ENCODE measurements around the gene TTC22.
A peak's percentile ranks its signal among the peaks of the same experiment; 100 is the strongest.

TTC22 gene

DNA sequence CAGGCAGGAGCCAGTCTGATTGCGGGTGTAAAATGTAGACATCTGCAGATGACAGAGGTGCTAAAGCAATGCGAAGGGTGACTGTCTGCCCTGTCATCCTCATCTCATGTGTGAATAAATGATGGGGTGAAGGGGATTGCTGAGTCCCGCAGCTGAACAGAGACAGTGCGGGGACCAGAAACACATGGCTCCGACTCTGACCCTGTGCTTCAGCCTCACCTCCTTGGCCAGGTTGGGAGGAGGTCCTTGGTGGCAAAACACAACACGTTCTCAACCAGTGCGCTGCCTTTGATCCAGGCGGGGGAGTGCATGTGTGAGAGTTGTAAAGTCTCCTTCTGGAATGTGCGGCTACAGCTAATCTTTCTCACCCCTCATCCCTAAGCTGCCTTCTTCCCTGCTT is 32.0 kb upstream of the TTC22 start:
- no peak for DNase-seq

DNA sequence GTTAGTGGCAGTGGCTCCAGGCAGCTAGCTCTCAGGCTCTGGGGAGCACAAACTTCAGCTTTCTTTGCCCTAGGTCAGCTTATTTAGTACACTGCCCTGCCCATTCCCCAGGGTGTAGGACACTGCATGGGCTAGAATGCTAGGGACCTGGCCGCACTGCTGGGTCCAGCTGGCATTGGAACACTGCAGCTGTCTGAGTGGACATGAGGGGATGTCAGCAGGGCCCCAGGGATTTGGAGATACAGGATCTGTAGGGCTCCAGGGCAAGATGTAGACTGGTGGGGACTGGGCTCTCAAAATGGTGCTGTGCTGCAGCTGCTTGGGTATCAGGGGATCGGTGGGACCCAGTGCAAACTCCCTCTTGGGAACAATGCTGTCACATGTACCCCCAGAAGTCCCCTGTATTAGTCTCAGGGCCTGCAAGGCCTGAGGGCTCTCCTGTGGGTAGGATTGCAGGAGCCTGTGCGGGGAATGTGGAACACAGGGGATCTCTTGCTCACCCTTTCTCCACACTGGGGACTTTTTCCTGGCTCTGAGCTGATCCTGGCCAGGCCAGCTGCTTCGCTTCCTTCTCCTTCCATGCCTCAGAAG is 25.2 kb upstream of the TTC22 start:
- DNase-seq: no peak

DNA sequence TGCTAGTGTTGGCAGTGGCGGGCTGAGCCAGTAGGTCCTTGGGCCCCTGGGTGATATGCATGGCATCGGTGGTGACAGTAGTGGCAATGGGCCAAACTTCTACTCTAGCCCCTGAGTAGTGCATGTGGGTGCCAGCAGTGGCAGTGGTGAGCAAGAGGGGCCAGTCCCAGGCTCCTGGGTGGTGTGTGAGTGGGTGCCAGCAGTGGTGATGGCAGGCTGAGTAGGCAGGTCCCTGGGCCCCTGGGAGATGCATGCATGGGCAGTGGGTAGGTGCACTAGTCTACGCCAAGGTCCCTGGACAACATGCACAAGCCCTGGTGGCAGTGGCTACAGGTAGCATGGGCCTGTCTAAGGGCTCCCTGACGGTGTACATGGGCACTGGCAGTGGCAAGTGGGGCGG is 24.6 kb upstream of the TTC22 start:
- DNase-seq: no peak

DNA sequence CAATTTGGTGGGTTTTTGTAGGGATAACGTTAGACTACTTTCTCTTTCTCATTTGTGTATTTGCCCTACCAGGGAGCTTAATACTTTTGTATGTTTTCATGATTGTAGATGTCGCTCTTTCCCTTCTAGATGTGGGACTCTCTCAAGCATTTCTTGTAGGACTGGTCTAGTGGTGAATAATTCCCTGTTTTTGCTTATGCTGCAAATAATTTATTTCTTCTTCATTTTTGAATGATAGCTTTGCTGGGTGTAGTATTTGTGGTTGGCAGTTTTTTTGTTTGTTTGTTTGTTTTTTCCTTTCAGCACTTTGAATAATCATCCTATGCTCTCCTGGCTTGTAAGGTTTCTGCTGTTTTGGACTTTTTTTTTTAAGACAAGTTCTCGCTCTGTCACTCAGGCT is 22.5 kb upstream of the TTC22 start:
- DNase-seq: no peak

DNA sequence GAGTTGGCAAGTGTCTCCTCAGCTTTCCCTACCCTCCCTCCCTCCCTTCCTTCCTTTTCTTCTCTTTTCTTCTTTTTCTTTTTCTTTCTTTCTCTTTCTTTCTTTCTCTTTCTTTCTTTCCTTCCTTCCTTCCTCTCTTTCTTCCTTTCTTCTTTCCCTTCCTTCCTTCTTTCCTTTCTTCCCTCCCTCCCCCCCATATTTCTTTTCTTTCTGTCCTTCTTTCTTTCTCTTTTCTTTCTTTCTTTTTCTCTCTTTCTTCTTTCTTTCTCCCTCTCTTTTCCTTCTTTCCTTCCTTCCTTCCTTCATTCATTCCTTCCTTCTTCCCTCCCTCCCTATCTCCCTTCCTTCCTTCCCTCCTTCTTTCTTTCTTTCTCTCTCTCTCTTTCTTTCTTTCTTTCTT is 18.6 kb upstream of the TTC22 start:
- no peak for DNase-seq

DNA sequence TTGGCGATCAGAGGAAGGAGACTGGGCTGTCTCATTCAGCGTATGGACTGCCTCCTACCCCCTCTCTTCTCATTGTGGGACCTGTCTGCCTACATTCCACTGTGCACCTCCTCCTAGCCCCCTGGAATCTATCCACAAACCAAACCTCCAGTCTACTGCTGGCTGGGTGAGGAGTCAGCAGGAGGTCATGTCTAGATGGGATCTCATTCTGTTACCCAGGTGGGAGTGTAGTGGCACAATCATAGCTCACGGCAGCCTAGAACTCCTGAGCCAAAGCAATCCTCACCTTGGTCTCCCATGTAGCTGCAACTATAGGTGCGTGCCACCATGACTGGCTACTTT is 18.0 kb upstream of the TTC22 start:
- no peak for DNase-seq

DNA sequence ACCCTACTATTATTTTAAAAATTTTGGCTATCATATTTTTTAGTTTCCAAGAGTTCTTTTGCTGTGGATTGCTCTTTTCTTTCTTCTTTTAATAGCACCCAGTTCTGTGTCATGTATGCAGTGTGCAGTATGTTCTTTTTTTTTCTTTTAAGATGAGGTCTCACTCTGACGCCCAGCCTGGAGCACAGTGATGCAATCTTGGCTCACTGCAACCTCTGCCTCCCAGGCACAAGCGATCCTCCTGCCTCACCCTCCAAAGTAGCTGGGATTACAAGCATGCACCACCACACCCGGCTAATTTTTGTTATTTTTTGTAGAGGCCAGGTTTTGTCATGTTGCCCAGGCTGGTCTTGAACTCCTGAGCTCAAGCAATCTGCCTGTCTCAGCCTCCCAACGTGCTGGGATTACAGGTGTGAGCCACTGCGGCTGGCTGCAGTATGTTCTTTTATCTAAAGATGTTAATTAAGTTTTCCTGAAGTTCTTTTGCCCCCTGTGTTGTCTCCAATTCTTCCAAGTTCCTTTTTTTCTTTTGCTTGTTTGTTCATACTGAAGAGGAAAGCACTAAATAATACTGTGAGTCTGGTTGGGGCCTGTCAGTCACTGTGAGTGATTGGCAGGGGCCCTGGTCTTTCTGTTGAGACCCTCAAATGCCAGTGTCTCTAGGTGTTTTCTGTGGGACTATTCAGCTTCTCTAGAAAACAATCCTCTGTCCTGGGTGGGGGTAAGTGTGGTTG is 17.5 kb upstream of the TTC22 start:
- DNase-seq: no peak

DNA sequence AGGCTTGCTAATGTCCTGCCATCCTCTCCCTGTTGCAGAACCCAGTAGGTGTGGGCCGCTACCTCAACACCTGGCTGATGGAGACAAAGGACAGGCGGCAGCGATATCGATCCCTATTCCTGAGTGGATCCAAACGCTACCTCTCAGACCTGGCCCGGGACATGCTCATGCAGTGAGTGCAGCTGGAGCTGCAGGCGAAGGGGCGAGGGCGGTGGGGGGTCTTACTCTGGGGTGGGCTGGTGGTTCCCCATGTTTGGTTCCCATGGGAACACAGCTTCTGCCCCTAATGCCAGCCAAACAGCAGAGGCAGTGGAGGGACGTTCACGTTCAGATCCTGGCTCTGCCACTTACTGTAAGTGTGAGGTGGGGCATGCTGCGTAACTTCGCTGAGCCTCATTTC is 15.8 kb upstream of the TTC22 start:
- no peak for DNase-seq

DNA sequence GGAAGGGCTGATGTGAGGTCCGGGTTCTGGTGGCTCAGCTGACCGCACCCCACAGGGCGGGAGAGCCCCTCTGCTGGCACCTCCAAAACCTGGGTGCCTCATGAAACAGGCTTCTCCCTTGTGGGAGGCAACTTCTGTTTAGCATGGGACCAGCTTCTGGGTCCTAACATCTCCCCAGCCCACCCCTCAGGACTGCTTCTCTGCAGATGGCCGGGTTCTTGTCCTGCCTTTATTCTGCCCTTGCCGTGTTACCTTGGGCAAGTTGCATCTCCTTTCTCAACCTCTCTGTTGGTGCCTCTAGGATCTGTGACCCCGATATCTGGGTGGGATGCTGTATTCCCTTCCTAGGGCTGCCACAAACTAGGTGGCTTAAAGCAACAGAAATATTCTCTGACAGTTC is 15.0 kb upstream of the TTC22 start:
- DNase-seq: no peak

DNA sequence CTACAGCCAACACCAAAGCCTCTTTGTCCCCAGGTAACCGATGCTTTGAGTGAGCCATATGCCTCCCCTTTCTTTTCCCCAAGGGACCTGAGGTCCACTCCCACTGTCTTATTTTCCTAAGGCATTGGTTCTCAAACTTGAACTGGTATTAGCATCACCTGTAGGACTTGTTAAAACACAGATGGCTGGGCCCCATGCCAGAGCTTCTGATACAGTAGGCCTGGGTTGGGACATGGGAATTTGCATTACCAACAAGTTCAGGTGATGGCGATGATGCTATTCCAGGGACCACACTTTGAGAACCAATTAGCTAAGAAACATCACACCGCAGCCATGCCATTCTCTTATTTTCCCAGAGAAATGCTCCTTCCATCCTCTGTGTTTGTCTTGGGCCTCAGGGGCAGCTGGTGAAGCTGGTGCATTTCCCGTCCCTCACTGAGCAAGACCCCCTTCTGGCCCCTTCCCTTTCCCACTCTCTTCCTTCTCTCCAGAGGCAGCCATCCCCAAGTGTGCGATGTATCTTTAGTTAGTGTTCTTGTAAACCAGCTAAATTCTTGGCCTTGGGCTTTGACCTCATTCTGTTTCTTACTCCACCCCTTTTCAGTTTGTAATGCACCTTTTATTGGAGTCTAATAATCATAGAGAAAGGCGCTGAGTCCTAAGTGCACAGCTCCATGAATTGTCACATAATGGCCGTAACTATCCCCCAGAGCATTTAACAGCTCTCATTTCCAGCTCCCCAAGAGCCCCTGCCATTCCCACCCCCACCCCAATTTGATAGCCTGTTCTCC is 14.2 kb upstream of the TTC22 start:
- no peak for DNase-seq

DNA sequence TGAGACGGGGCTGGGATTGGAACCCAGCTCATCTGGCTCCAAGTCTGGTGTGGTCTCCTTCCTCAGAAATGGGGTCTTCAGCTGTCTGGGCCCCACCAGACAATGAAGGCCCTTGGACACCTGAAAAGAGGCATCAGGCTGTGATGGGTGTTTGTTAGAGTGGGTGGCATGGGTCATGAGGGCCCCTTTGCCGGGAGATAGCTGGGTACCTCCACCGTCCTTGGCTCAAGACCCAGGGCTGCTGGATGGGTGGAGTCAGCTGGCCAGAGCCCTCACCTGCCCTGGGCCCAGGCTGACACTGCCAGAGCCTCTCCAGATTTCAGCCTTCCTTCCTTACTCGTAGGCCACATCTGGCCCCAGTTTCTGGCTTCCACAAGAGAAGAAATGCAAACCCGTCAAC is 13.4 kb upstream of the TTC22 start:
- DNase-seq: no peak

DNA sequence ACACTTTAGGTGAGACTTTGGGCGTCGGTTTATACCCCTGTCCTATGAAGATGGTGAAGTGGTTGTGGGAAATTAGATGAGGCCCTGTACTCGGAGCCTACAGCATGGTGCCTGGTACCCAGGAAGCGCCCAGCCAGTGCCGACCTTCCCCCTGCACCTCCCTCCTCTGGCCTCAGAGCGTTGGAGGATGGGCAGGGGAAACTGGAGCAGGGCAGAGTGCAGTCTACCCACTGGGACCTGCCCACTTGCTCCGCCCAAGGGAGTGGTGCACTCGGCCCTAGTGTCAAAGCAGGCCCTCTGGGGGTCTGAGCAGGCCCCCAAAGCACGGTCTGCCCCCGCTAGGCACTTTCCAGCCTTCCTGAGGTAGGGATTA is 13.0 kb upstream of the TTC22 start:
- no peak for DNase-seq

DNA sequence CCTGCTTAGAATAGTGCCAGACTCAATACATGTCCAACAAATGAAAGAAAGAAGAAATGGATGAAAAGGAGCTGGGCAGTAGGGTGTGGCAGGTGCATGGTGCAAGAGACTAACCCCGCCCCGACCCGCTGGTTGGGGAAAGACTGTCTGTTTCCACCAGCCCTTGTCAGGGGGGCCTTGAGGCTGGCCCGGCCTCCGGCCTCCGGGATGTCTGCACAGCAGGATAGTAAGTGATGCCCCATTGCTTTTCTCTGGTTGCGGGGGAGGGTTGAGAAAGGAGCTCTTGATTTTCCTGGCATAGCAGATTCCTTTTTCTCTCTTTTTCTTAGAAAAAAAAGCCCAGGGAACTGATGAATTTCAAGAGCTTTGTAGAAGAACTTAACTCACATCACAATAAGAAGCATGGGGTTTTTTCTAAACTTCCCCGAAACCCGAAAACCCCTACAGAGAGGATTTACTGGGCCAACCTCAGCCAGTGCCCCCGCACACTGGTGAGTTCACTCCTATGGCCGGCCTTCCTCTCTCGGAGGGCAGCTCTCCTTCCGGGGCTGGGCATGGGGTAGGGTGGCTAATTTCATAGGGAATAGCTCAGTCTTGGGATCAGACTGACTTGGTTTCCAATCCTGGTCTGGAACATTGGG is 12.5 kb upstream of the TTC22 start:
- no peak for DNase-seq

DNA sequence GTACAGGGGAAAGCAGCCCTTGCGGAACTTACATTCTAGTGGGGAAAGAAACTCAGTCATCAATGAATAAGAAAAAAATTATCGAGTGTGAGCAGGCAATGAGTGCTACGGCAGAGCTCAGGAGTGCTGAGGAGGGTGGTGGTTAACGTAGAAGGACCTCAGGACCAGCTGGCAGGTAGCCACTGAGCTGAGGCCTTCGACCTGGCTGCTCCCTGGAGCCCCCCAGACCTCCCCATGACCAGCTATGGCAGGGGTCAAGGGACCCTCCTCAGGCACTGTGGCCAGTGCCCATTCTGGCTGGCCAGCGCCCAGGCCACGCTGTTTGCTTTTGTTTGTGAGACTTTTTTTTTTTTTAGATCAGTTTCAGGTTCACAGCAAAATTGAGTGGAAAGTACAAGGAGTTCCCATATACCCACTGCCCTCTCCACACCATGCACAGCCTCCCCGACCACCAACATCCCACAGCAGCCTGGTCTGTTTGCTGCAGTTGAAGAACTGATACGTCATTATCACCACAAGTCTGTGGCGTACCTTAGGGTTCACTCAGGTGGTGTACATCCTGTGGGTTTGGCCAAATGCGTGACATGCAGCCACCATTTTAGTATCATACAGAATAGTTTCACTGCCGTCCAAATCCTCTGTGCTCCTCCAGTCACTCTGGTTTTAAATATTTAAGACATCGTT is 11.8 kb upstream of the TTC22 start:
- DNase-seq: no peak

DNA sequence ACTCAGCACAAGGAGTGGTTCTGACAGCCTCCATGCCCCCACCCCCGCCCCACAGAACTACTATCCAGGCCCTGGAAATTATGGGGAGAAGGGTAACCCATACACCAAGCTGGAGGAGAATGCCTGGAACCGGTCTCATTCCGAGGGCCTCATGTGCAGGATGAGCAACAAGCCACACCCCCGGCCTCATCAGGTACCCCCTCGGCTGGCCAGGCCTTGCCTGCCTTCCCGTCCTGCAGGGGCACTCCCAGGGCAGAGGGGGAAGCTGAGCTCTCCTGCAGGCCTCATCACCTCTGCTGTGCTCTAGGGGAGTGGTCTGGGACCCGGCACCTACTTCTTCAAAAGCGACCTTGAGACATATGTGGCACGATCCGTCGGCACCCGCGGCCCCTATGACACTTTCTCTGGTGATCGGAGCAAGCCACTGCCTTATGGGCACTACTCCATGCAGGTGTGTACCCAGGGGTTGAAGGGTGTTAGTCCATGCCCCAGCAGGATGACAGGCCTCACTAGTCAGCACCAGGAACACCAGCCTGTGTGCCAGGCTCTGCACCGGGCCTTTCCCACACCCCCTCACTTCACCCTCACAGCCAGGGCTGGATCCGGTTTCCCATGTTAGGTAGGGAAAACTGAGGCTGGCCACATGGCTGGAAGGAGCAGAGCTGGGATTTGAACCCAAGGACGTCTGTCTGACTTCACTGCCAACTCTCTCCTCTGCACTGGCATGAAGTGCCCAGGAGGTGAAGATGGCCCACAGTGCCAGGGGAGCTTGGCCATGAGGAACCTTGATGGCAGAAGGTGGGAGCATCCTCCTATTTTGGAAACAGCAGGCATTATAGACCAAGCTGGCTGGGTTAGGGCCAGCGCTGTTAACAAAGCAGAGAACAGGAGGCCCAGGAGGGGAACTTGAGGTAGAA is 10.9 kb upstream of the TTC22 start:
- no peak for DNase-seq

DNA sequence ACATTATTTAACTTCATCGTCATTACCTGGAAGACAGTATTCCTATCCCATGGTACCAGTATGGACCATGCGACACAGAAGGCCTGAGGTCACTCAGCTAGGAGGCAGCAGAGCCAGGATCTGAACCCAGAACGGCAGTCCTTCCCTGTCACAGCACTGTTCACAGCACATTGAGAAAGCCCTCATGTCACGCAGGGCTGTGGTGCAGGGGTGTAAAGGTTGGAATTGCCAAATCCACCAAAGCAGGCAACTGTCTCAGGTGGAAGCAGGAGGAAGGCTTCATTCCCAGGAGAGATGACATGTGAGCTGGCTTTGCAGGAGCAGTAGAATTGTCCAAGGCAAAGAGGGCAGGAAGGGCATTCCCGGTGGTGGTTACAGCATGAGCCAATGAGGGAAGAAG is 9.9 kb upstream of the TTC22 start:
- DNase-seq: no peak

DNA sequence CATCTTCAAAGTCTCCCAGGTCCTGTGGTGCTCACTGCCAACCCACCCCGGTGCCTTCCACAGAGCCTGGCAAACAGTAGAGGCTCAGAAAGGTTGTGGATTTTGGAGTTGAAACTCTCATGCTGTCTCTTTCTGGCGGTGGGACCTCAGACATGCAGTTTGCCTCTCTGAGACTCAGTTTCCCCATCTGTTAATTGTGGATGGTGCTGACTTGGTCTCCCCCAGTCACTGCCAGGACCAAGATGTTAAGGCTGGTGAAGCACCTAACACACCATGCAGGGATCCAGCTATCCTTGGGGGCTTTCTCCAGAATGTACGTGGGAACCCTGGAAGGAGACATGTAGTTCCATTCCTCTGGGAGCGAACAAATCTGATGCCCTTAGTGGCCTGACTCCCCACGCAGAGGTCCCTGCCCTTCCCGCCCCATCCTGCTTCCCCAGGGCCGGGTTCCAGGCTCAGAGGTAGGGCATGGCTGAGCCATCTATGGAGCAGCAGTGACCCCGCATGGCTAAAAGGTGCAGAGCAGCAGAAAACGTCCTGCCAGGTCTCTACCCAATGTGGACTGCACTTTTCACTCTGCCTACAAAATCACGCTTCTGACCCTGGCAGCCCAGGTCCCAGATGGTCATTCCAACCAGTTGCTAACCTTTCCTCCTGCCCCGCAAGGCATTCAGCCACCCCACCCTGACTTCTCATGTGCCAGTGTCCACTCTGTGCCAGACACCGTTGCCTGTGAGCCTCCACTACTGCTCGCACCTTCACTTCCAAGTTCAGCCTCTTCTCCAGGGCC is 9.2 kb upstream of the TTC22 start:
- peak; percentile 51 for DNase-seq

DNA sequence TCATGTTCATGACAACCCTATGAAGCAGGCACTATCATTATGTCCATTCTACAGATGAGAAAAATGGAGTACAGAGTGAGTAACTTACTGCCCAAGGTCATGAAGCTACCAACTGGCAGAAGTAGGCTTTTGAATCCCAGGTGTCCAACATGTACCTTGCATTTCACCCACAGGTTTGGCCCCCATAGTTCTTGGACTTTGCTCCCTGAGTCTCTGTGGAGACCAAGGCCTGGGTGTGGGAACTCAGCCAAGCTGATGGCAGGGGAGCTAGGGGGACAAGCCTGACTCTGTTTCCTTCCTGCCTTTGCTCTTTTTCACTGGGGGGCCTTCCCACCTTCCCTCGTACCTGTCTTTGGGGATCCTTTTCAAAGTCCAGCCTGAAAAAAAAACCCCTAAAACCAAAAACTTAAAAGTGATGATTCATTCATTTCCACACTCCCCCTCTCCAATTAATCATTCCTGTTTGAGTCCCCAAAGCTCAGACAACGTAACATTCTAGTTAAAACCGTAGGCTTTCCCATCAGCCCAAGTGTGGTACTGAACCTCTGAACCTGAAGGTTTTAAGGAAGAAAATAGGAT is 8.5 kb upstream of the TTC22 start:
- DNase-seq: no peak

DNA sequence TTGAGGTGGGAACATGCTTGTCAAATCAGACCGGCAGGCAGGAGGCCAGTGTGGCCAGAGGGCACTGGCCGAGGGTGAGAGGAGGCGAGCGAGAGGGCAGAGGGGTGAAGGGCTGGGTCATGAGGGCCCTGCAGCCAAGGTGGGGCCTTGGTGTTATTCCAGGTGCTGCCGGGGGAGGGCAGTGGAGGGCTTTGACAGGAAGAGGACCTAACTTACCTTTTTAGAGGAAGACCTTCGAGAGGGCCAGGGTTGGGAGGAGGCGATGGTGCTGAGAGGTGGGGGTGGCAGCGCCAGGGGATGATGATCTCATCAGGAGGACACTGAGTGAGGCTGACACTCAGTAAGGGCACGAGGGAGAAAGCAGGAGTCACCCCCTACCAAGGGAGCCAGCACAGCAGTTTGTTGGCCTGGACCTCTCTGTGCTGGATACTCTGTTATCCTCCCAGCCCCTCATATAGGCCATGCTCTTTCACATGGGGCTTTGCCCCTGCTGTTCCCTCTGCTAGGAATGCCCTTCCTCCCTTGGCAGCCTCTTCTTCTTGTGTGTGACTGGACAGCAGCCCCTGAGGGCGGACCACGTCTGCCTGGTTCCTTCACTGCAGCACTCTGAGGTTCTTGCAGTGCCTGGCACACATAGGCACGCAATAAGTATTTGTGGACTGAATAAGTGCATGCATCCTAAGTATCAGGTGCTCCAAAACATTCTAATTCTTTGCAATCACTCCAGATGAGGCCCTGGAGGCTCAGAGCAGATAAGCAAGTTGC is 7.5 kb upstream of the TTC22 start:
- DNase-seq: no peak

DNA sequence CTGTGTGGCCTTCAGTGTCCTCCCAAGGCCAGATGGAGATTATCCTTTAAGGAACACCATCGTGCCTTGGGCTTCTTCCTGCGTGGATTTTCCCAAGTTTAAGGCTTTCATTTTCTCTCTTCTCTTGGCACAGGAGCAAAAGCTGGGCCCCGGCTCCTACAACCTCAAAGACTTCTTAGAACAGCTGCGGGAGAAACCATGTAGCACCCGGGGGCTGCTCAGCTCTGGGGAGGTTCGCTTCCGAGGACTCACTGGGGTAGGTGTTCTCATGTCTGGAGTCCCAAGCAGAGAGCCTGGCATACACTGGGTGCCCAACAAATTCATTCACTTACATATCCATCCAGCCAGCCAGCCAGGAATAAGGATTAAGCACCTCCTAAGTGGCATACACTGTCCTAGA is 6.6 kb upstream of the TTC22 start:
- no peak for DNase-seq

All from NCI-H2107 (cell line).